Natural killer cell (primary cell): ENCODE results near the gene AIRE. TPM values are rescaled to one million over a fixed set of nuclear protein-coding genes. Genes with fewer than 3 reads are reported as not detected.

Experiments used
- ATAC-seq, 3 donors: fragments of 150-1000 bp in 2 of 3; fragments of 200-7000 bp in 1 of 3; cut with Tn5 transposase; 1 replicate in 1 of 3; 2 replicates in 2 of 3; pipeline ENCODE4 v1.10.0; 2021; ENCODE audit warnings: mild to moderate bottlenecking in 2 of 3, moderate library complexity in 2 of 3
- DNase-seq, 2 donors: peaks; one replicate each; pipeline versions ENCODE4 v3.0.0 to v3.0.0-alpha.2; 2013 to 2021; ENCODE audit warnings: mixed read lengths in 1 of 2
- H3K27ac ChIP-seq: one replicate; pipeline ENCODE4 v1.5.1; 2013; ENCODE audit warnings: mild to moderate bottlenecking, low read length
- H3K27me3 ChIP-seq: one replicate; pipeline ENCODE4 v1.6.1; 2013; ENCODE audit warnings: low read length; ENCODE audit not compliant: control insufficient read depth, insufficient read depth
- H3K36me3 ChIP-seq: one replicate; pipeline ENCODE4 v1.6.1; 2013; ENCODE audit warnings: low read length; ENCODE audit not compliant: control insufficient read depth, insufficient read depth
- H3K4me1 ChIP-seq: one replicate; pipeline ENCODE4 v1.6.1; 2013; ENCODE audit warnings: low read length; ENCODE audit not compliant: control insufficient read depth, insufficient read depth
- H3K4me3 ChIP-seq: one replicate; pipeline ENCODE4 v1.5.1; 2013; ENCODE audit warnings: low read length
- H3K9me3 ChIP-seq: one replicate; pipeline ENCODE4 v1.6.1; 2013; ENCODE audit warnings: low read length; ENCODE audit not compliant: control insufficient read depth, insufficient read depth
- H3K27ac Mint-ChIP-seq, 2 donors: one replicate each; pipeline ENCODE4 v1.8.0; 2022; ENCODE audit warnings: mild to moderate bottlenecking in 2 of 2, mixed read lengths in 2 of 2, moderate library complexity in 1 of 2
- H3K27me3 Mint-ChIP-seq, 2 donors: one replicate each; pipeline ENCODE4 v1.8.0; 2022; ENCODE audit warnings: low read depth in 2 of 2, mixed read lengths in 2 of 2
- H3K36me3 Mint-ChIP-seq: one replicate; pipeline ENCODE4 v1.8.0; 2022; ENCODE audit warnings: mixed read lengths
- H3K4me1 Mint-ChIP-seq, 2 donors: one replicate each; pipeline ENCODE4 v1.8.0; 2022; ENCODE audit warnings: mixed read lengths in 2 of 2
- H3K4me3 Mint-ChIP-seq: one replicate; pipeline ENCODE4 v1.8.0; 2022; ENCODE audit warnings: mild to moderate bottlenecking, moderate library complexity, mixed read lengths
- H3K9me3 Mint-ChIP-seq, 2 donors: one replicate each; pipeline ENCODE4 v1.8.0; 2022; ENCODE audit warnings: mixed read lengths in 2 of 2
- CTCF ChIP-seq: fragments of 200-600 bp; IDR thresholded peaks from one replicate; pipeline ENCODE4 v1.8.0; 2022; ENCODE audit warnings: antibody characterized with exemption
- WGBS: methylation state at CpG from one replicate; pipeline ENCODE4 v1.1.7; 2013; ENCODE audit warnings: missing lambda C conversion rate; ENCODE audit not compliant: insufficient coverage; 5-methylcytosine and 5-hydroxymethylcytosine counted together
- intact Hi-C: fragments of 100-400 bp; cut with micrococcal nuclease; formaldehyde crosslinking; loops from one replicate; pipeline ENCODE4 v1.14.2; 2022
- total RNA-seq, 4 donors: library from RNA; stranded (reverse); fragments of 120-200 nt in 1 of 4; gene quantifications; one replicate each; pipeline versions ENCODE4 v1.2.3 to v1.2.4, GENCODE V29; 2013 to 2022

AIRE gene
- total RNA-seq, 3 donors from 2014 or later (not counting 1 experiment from before 2014, with no cell fraction given) = not detected

DNA sequence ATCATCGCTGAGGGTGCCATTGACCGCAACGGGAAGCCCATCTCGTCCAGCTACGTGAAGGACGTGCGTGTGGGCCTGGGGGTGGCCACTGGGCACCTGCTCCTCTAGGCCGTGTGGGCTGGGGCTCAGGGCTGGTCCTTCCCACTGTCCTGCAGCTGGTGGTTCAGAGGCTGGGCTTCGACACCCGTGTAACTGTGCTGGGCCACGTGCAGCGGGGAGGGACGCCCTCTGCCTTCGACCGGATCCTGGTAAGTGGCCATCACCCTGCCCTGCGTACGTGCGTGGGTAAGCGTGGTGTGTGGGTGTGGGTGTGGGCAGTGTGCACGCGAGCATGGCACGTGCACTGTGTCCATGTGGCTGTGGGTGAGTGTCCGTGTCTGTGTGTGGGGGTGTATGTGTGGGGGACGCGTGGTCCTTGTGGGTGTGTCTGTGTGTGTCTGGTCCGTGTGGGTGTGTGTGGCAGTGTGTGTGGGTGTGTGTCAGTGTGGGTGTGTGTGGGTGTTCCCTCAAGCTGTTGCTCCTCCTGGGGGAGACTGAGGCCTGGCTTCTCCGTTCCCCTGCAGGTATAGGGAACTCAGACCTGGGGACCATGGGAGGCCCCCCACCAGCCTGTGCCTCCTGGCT, 30.7 kb downstream of the AIRE start:
- WGBS = 93% methylated on average over 27 of the region's 27 CpGs
- Histone ChIP-seq H3K27me3 (no peaks in the 10 kb centered on the region), H3K9me3 (no peaks in the 10 kb centered on the region), H3K36me3 (peaks cover 36% of the 10 kb centered on the region), H3K27ac (no peak overlapping the region), H3K4me1 (no peaks in the 10 kb centered on the region), H3K4me3 (no peak overlapping the region)
- DNase-seq = no peak
- Mint-ChIP-seq H3K27me3 (no peaks in the 10 kb centered on the region), H3K9me3 (no peaks in the 10 kb centered on the region), H3K4me3 (no peak overlapping the region), H3K4me1 (peaks cover 0 to 5% of the 10 kb centered on the region in 2 donors), H3K27ac (no peak overlapping the region), H3K36me3 (no peaks in the 10 kb centered on the region)
- TF ChIP-seq CTCF = no peak
- no peak for ATAC-seq
- intact Hi-C loops = no loop called here

DNA sequence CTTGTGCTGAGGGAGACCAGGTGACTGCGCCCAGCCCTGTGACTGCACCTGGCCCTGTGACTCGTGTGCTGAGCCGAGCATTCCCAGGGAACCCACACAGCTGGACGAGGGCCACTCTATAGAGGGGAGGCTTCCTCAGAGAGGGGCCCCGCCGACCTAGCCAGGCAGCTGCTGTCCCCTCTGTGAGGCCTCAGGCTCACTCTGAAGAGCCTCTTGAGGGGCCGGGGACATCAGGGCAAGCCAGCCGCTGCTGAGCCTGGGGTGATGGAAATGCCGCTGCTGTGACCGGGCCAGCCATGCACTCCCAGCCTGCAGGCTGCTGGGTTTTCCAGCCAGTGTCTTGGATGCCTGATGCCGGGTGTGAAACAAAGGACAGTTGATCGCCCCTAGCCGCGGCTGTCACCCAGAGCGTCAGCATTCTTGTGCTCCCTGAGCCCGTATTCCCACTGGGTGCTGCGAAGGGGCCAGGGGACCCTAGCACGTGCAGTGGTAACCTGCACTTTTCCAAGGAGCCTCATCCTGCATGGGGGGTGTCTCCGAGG, 31.6 kb downstream of the AIRE start:
- intact Hi-C loops = no loop called here
- no peaks in the 10 kb centered on the region for H3K36me3 Mint-ChIP-seq
- Histone ChIP-seq H3K9me3 (no peaks in the 10 kb centered on the region), H3K4me1 (no peaks in the 10 kb centered on the region), H3K4me3 (no peak overlapping the region), H3K27me3 (no peaks in the 10 kb centered on the region), H3K36me3 (peaks cover 37% of the 10 kb centered on the region), H3K27ac (no peak overlapping the region)
- WGBS = 97% methylated on average over 19 of the region's 19 CpGs
- ATAC-seq (no peak), DNase-seq (no peak)
- H3K4me3 Mint-ChIP-seq = no peak overlapping the region
- H3K4me1 Mint-ChIP-seq = peaks cover 0 to 4% of the 10 kb centered on the region in 2 donors
- no peak overlapping the region for H3K27ac Mint-ChIP-seq
- TF ChIP-seq CTCF = no peak
- H3K9me3 Mint-ChIP-seq = no peaks in the 10 kb centered on the region
- H3K27me3 Mint-ChIP-seq = no peaks in the 10 kb centered on the region

GRCh38 chr21:44317871-44318270, 32.2 kb downstream of the AIRE start:
- no peaks in the 10 kb centered on the region for H3K9me3 ChIP-seq
- TF ChIP-seq CTCF = no peak
- H3K4me1 ChIP-seq = no peaks in the 10 kb centered on the region
- Mint-ChIP-seq H3K27ac (no peak overlapping the region), H3K4me3 (no peak overlapping the region), H3K27me3 (no peaks in the 10 kb centered on the region), H3K4me1 (peaks cover 0 to 4% of the 10 kb centered on the region in 2 donors), H3K9me3 (no peaks in the 10 kb centered on the region), H3K36me3 (no peaks in the 10 kb centered on the region)
- 95% methylated on average over 22 of the region's 22 CpGs for WGBS
- H3K27ac ChIP-seq = no peak overlapping the region
- no peak for ATAC-seq
- intact Hi-C loops = no loop called here
- H3K27me3 ChIP-seq = no peaks in the 10 kb centered on the region
- DNase-seq = no peak
- no peak overlapping the region for H3K4me3 ChIP-seq
- peaks cover 36% of the 10 kb centered on the region for H3K36me3 ChIP-seq
